Lower leg skin (tissue), 3 donors: ENCODE measurements around the gene PLD1.

Source experiments
- POLR2A ChIP-seq, 2 donors: fragments of 450-650 bp; IDR thresholded peaks; one replicate each; pipeline ENCODE4 v1.6.1; 2016 to 2017; ENCODE audit warnings: antibody characterized with exemption in 2 of 2, mild to moderate bottlenecking in 1 of 2, moderate library complexity in 1 of 2
- TF ChIP-seq, protein P1 (sequence below), 3 donors: fragments of 450-650 bp; IDR thresholded peaks; one replicate each; pipeline ENCODE4 v1.5.1; 2016; ENCODE audit warnings: antibody characterized with exemption in 3 of 3, mild to moderate bottlenecking in 3 of 3, moderate library complexity in 2 of 3

DNA sequence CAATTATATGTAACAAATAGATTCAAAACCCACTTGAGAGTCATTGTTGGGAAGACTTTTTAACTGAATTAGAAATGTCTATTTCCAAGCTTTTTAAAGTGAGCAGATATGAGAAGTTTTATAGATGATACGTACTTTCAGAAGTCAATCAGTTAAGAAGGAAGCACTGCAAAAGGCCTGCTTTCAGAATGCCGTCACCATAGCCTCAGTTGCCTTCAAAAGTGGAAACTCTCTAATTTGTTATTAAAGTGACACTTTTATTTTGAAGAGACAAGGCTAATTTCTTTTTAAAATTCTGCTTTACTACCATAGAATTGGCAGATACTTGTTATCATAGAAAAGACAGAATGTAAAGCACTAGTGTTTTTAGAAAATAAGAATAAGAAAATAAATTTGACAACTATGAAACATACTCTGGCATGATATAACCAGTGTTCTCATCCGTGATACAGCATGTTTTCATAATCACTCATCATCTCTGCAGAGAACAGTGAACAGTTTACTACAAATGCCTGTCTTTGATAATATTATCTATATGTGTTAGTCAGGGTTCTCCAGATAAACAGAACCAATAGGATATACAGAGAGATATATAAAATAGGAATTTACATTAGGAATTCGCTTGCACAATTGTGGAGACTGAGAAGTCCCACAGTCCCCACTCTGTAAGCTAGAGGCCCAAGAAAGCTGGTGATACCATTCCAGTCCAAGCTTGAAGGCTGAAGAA, 7.0 kb upstream of the PLD1 start:
- TF ChIP-seq, protein P1, sequence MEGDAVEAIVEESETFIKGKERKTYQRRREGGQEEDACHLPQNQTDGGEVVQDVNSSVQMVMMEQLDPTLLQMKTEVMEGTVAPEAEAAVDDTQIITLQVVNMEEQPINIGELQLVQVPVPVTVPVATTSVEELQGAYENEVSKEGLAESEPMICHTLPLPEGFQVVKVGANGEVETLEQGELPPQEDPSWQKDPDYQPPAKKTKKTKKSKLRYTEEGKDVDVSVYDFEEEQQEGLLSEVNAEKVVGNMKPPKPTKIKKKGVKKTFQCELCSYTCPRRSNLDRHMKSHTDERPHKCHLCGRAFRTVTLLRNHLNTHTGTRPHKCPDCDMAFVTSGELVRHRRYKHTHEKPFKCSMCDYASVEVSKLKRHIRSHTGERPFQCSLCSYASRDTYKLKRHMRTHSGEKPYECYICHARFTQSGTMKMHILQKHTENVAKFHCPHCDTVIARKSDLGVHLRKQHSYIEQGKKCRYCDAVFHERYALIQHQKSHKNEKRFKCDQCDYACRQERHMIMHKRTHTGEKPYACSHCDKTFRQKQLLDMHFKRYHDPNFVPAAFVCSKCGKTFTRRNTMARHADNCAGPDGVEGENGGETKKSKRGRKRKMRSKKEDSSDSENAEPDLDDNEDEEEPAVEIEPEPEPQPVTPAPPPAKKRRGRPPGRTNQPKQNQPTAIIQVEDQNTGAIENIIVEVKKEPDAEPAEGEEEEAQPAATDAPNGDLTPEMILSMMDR (IDR thresholded peaks at IDR 0.05), result no peak
- no peak for TF ChIP-seq POLR2A (IDR thresholded peaks at IDR 0.05)
